Lung microvascular endothelial cell (primary cell): ENCODE results near the gene SLC9A7. TPM values are rescaled to one million over a fixed set of nuclear protein-coding genes. Genes with fewer than 3 reads are reported as not detected.
A peak's percentile ranks its signal among the peaks of the same experiment; 100 is the strongest.
"Not testable (repeated sequence)": the region's sequence is repeated elsewhere in the genome, so short reads cannot be mapped to it uniquely, and the experiment has no call there.

Experiments used
- DNase-seq, 2 donors: peaks; one replicate each; pipeline versions ENCODE4 v3.0.0 to v3.0.0-alpha.2; 2010; ENCODE audit warnings: low read depth in 2 of 2
- total RNA-seq: library from RNA; depleted of rRNA; stranded (reverse); fragments of >200 nt; gene quantifications from 2 replicates; pipeline ENCODE4 v1.2.1, GENCODE V29; 2014

The SLC9A7 gene
- total RNA-seq, 1 donor from 2014 or later, result 9.3 TPM

GRCh38 chrX:46754586-46755061 is 4.3 kb downstream of the SLC9A7 start:
- DNase-seq, result no peak

- DNase-seq, result no peak
Measured at GRCh38 chrX:46754036-46754435, 4.9 kb downstream of the SLC9A7 start.

- no peak for DNase-seq
Measured at GRCh38 chrX:46750889-46751288, 8.0 kb downstream of the SLC9A7 start.

GRCh38 chrX:46744009-46744408 is 14.9 kb downstream of the SLC9A7 start:
- DNase-seq, result no peak

GRCh38 chrX:46743046-46743445 is 15.9 kb downstream of the SLC9A7 start:
- DNase-seq, result no peak

GRCh38 chrX:46739736-46740135 is 19.2 kb downstream of the SLC9A7 start:
- no peak for DNase-seq

GRCh38 chrX:46737462-46737861 is 21.5 kb downstream of the SLC9A7 start:
- no peak for DNase-seq

GRCh38 chrX:46737041-46737440 is 21.9 kb downstream of the SLC9A7 start:
- DNase-seq, result no peak

- DNase-seq, result no peak
Measured at GRCh38 chrX:46735622-46736021, 23.3 kb downstream of the SLC9A7 start.

GRCh38 chrX:46733226-46733625 is 25.7 kb downstream of the SLC9A7 start:
- DNase-seq, result peak in 1 of 2 donors; percentile 18

GRCh38 chrX:46730765-46731164 is 28.2 kb downstream of the SLC9A7 start:
- DNase-seq, result no peak

GRCh38 chrX:46727441-46727840 is 31.5 kb downstream of the SLC9A7 start:
- DNase-seq, result no peak

GRCh38 chrX:46723569-46723927 is 35.4 kb downstream of the SLC9A7 start:
- DNase-seq, result not testable (repeated sequence)

GRCh38 chrX:46722742-46723568 is 36.0 kb downstream of the SLC9A7 start:
- DNase-seq, result no peak

- no peak for DNase-seq
Measured at GRCh38 chrX:46716796-46717195, 42.1 kb downstream of the SLC9A7 start.

GRCh38 chrX:46715997-46716396 is 42.9 kb downstream of the SLC9A7 start:
- DNase-seq, result no peak

GRCh38 chrX:46715530-46715929 is 43.4 kb downstream of the SLC9A7 start:
- DNase-seq, result no peak

- DNase-seq, result no peak
Measured at GRCh38 chrX:46713672-46714490, 45.0 kb downstream of the SLC9A7 start.

- no peak for DNase-seq
Measured at GRCh38 chrX:46712764-46713163, 46.2 kb downstream of the SLC9A7 start.

GRCh38 chrX:46710927-46711623 is 47.8 kb downstream of the SLC9A7 start:
- no peak for DNase-seq

GRCh38 chrX:46710425-46710824 is 48.5 kb downstream of the SLC9A7 start:
- DNase-seq, result no peak
